Measurements from ENCODE around the gene UBXN4.
"Not testable (repeated sequence)": the region's sequence is repeated elsewhere in the genome, so short reads cannot be mapped to it uniquely, and the experiment has no call there.

UBXN4 gene

DNA sequence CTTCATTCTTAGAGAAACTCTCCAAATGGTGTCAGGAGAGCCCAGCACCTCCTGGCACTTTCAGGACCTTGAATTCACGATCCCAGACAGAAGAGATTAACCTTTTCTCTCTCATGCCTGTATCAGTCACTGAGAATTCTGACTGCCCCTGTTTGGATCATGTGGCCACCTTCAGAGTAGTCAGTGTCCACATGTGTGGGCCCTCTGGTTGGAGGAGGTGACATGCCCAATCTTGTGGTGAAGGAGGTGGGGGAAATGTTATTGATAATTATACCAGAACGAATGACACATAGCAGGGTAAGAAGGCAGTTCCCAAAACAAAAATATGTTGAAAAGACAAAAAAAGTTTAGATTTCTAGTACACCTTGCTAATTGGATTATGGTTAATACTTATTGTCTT lies 31.7 kb downstream of the UBXN4 start:
- DNase-seq: no peak

GRCh38 chr2:135773917-135774316 lies 32.3 kb downstream of the UBXN4 start:
- no peak for DNase-seq

DNA sequence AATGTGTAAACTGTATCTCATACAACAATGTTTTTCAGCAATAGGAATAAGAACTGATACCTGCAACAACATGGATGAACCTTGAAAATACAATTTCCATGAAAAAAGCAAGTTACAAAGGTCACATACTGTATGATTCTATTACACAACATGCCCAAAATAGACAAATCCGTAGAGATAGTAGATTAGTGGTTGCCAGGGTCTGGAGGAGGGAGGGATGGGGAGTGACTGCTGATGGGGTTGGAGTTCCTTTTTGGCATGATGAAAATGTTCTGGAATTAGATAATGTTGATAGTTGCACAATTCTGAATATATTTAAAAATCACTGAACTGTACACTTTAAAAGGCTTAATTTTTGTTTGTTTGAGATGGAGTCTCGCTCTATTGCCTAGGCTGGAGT lies 33.8 kb downstream of the UBXN4 start:
- no peak for DNase-seq

DNA sequence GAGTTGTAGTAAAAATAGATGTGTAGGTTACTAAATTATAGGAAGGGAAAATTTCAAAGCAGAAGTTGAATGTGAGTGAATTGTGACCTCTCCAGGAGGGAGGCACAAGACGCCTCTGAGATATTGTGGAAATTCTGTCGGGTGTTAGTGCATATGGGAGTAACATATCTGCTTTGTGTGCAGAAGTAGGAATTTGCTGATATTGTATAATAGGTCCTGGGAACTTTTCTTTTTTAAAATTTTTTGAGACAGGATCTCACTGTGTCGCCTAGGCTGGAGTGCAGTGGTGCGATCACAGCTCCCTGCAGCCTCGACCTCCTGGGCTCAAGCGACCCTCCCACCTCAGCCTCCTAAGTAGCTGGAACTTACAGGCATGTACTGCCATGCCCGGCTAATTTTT lies 34.7 kb downstream of the UBXN4 start:
- DNase-seq: no peak

DNA sequence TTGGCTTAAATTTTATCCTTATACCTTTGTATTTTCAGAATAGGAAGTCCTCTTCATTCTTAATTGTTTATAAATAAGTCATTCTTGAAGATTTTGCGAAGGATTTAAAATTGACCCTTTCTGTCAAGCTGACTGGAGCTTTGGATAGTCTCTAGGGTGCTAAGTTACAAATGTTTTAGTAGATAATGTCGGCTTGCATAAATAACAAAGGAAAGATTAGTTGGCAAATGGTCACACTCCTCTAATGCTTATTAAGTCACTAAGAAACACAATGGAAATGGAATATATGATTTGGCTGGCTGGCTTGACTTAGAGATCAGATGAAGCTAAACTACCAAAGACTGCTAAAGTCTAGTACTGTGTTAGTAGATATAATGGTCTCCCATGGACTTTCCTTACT lies 40.6 kb downstream of the UBXN4 start:
- DNase-seq: no peak

GRCh38 chr2:135783439-135783838 lies 41.8 kb downstream of the UBXN4 start:
- DNase-seq: no peak

DNA sequence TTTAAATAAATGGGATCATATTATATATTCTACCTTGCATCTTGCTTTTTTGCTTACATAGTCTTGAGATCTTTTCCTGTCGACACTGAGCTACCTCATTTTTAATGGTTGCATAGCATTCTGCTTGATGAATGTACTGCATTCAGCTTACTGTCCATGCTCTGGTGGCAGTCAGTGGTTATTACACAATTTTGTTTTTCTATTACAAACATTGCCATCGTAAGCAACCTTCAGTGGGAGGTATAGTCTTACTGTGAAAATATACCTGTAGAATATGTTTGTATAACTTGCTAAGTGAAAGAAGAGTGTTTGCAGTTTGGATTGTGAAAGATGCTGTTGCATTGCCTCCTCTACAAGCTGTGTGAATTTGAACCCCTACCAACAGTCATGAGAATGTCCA lies 43.4 kb downstream of the UBXN4 start:
- DNase-seq: no peak

DNA sequence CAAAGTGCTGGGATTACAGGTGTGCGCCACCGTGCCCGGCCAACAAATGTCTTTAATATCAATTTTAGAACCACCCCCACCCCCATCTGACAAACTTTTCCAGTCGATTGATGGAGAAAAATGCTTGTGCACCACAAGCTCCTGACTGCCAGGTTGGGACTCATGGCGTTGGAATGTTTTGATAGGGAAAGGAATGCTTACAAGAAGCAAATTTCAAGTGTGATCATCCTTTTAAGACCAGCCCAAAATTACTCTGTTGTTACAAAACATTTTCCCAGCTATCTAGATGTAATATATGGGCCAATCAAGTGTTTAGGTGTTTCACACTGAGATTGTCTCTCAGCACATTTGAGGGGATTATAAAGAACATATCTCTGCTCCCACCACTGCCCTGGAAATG lies 45.2 kb downstream of the UBXN4 start:
- no peak for DNase-seq

- no peak for DNase-seq
Measured at GRCh38 chr2:135790423-135790822, 48.8 kb downstream of the UBXN4 start.

DNA sequence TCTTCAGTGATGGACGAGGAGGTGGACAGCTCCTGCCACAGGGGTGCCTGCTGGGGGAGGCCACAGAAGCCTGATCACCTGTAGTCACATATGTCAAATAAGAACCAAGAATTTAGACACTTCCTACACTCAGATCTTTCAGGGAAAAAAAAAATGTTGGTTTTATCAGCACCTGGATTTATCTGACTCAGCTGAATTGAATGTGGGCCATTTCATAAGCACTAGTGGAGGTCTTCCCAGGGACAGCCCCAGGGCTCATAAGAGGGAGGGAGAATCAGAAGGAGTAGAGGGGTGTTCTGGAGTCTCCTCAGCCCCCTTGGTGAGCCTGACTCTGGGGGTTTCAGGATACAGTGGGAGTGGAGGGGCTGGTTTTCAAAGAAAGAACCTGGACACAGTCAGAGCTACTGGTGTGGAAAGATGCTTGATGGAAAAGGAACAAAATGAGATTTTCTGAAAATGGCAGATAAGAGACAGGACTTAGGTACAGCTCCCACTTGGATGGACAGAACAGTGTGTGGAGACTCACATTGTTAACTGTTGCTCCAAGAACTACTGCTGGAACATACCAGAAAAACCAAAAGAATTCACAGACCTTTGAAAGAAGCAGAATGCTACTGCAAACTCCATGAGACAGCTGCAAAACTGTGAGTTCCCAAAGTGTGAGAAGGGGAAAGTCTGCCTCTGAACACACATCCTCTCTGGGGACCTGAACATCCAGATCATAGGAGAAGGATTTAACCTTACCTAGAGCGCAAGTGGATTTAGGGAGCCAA lies 49.9 kb downstream of the UBXN4 start:
- no peak for DNase-seq

DNA sequence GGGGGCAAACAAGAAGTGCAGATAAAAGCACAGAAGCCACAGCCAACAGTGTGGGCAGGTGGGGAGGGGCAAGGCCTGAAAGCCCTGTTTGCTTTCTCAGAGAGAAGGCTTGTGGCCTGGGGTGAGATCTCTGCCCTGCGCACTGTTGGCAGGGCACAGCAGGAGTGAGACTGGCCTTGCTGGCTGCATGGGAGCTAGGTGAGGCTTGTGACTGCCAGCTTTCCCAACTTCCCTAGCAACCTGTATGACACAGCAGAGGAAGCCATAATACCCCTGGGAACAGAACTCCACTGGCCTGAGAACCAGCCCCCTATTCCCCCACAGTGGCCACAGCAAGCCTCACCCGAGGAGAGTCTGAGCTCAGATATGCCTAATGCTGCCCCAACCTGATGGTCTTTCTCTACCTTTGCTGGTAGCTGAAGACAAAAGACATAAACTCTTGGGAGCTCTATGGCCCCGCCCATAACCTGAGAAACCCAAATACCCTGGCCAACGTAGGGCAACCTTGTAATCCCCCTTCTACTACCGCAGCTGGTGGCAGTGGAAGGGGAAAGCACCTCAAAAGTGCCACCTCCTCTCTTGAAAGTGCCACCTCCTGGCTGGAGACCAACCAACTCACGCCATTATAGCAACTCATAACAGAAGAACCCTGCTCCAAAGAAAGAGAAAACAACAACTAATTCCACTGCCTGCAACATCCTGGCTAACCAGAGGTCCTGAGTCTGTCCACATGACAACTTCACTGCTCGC lies 50.9 kb downstream of the UBXN4 start:
- no peak for DNase-seq

GRCh38 chr2:135795641-135796040 lies 54.0 kb downstream of the UBXN4 start:
- DNase-seq: not testable (repeated sequence)

DNA sequence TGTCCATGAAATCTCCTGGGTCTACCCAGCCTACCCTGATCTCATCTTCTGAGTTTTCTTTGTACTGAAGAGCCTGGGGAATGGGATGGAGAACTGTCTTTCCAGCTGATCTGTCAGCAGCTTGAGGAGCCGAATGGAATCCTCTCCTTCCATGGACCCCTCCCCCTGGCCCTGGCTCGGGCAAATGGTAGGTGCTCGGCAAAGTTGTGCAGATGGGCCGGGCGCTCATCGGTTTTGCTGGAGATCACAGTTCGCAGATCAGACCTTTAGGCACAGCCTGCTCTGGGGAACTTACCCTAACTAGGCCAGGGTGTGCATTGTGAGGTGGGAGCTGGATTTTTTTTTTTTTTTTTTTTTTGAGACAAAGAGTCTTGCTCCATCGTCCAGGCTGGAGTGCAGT lies 55.0 kb downstream of the UBXN4 start:
- DNase-seq: no peak

GRCh38 chr2:135797497-135798274 lies 56.0 kb downstream of the UBXN4 start:
- peak; percentile 71 for DNase-seq

- no peak for DNase-seq
Measured at GRCh38 chr2:135798275-135798705, 56.6 kb downstream of the UBXN4 start.

- DNase-seq: no peak
Measured at GRCh38 chr2:135798762-135799161, 57.1 kb downstream of the UBXN4 start.

DNA sequence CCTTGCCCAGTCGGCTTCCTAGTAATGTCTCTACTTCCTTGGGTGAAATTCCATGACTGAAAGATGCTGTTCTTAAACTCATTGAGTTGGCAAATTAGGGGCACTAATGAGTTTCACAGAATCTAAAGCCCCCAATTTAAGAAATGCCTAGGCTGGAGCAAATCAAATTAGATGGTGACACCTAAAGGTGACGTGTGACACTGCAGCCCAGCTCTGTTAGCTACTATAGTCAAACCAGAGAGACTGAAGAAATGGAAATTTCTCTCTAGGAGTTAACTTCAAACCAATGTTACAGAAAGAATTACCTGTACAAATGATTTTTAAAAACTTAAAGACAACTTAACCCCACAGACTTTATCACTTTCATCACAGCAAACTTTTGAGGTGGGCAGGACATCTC lies 58.1 kb downstream of the UBXN4 start:
- no peak for DNase-seq

- no peak for DNase-seq
Measured at GRCh38 chr2:135800513-135801460, 59.1 kb downstream of the UBXN4 start.

- no peak for DNase-seq
Measured at GRCh38 chr2:135802350-135802749, 60.7 kb downstream of the UBXN4 start.

DNA sequence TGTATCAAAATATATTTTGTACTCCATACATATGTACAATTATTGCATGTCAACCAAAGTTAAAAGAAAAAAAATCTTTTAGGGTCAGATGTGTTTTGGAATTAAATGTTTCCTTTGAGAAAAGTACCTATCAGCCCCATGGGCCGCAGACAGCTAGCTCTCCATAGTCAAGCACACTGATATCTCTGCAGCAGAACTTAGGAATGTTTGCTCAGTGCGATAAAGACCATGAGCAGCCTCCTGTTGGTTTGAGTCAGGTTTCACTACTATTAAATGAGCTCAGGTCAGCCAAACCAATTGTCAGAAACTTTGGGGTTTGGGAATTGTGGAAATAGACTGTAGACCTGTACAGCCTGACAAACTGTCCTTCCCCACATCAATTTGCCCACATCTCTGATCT lies 61.6 kb downstream of the UBXN4 start:
- DNase-seq: no peak

- not testable (repeated sequence) for DNase-seq
Measured at GRCh38 chr2:135807874-135808273, 66.2 kb downstream of the UBXN4 start.

DNA sequence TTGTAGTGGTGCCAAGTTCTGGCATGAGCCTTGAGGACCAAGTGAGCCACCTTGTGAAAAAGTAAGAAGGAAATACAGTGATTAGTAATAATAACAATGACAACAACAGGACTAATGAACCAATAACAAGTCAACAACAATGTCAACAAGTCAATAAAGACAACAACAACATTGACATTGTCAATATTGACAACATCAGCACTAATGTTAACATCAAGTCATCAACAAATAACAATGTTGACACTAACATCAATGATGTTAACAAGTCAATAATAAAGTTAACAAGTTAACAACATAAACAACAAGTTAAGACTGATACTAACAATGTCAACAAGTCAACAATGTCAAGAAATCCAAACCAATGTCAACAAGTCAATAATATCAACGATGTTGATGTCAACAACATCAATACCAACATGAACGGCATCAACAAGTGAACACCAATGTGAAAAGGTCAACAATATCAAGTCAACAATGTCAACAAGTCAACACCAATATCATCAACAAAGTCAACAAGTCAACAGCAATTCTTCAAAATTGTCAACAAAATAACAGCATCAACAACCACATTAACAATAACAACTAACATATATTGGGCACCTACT lies 71.4 kb downstream of the UBXN4 start:
- no peak for DNase-seq

All from CD4-positive, alpha-beta T cell treated with Interleukin-15 for 1 hour (primary cell).